Stimulated activated CD8-positive, alpha-beta memory T cell treated with anti-CD3 and anti-CD28 coated beads, Interleukin-2, amount 100 ng/mL, for 48 hours (primary cell): Measurements from ENCODE around the gene SDR39U1.

ENCODE experiments used
- DNase-seq, 2 donors: peaks; one replicate each; pipeline ENCODE4 v3.0.0-alpha.2; 2020; ENCODE audit warnings: low read depth in 2 of 2

Gene SDR39U1

GRCh38 chr14:24390701-24391468, 51.7 kb downstream of the SDR39U1 start:
- no peak for DNase-seq
